ENCODE data around the gene SPNS2. TPM values are rescaled to one million over a fixed set of nuclear protein-coding genes. Genes with fewer than 3 reads are reported as not detected.

The SPNS2 gene
- total and polyA plus RNA-seq, 2 of the 8 experiments (the other 6 are each of a cell fraction or from before 2014, with no cell fraction given): 1.2 to 1.5 TPM

DNA sequence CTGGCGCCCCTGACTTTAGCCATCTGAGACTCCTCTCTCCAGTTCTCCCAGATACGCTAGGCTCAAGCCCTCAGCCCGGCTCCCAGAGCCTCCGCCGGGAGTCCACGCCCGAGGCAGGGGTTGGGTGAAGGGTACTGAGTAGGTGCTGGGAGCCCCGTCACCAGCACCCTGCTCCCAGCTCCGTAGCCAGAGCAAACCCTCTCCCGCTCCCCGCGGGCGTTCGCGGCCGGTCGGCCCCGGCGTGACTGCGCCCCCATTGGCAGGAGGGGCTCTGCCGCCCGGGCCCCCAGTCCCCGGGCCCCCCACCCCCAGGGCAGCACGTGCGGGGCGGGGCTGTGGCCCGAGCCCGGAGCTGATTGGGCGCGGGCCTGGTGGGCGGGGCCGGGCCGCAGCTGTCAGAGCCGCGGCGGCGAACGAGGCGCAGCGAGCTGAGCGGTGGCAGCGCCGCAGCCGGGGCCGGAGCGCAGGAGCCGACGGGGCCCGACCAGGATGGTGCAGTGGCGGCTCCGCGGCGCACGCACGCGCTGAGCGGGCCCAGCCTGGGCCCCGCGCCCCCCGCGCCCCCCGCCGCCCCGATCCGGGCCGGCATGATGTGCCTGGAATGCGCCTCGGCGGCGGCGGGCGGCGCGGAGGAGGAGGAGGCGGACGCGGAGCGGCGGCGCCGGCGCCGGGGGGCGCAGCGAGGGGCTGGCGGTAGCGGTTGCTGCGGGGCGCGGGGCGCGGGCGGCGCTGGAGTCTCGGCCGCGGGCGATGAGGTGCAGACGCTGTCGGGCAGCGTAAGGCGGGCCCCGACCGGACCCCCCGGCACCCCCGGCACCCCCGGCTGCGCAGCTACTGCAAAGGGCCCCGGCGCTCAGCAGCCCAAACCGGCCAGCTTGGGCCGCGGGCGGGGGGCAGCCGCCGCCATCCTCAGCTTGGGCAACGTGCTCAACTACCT is at the start of gene SPNS2 (continued):
- TF ChIP-seq TAF1 (IDR thresholded peaks at IDR 0.05; ENCODE audit: low read depth, low read length): 0 out of 2 replicates have a peak, but pooled peaks have one; percentile 34
